Hepatocyte (in vitro differentiated cells): ENCODE results near the gene OR56B1. TPM values are rescaled to one million over a fixed set of nuclear protein-coding genes. Genes with fewer than 3 reads are reported as not detected.

Source experiments
- DNase-seq: peaks from one replicate; pipeline ENCODE4 v3.0.0-alpha.2; 2016; ENCODE audit warnings: low spot score
- H2AFZ ChIP-seq: fragments of 200-600 bp; sonication (generic); 2 replicates; pipeline ENCODE4 v1.6.0; 2016; ENCODE audit warnings: antibody characterized with exemption, mild to moderate bottlenecking
- H3K27ac ChIP-seq: fragments of 200-600 bp; sonication (generic); 2 replicates; pipeline ENCODE4 v1.5.1; 2016; ENCODE audit warnings: mild to moderate bottlenecking
- H3K27me3 ChIP-seq: fragments of 200-600 bp; sonication (generic); 2 replicates; pipeline ENCODE4 v1.6.1; 2016
- H3K36me3 ChIP-seq: fragments of 200-600 bp; sonication (generic); replicated peaks from 2 replicates; pipeline ENCODE4 v1.5.1; 2016; ENCODE audit warnings: low read depth; ENCODE audit not compliant: insufficient read depth
- H3K4me1 ChIP-seq: fragments of 200-600 bp; sonication (generic); 2 replicates; pipeline ENCODE4 v1.5.1; 2016; ENCODE audit warnings: mild to moderate bottlenecking, moderate library complexity; ENCODE audit not compliant: insufficient read depth
- H3K4me2 ChIP-seq: fragments of 200-600 bp; sonication (generic); 2 replicates; pipeline ENCODE4 v1.6.0; 2016
- H3K4me3 ChIP-seq: fragments of 200-600 bp; sonication (generic); 2 replicates; pipeline ENCODE4 v1.5.1; 2016; ENCODE audit warnings: mild to moderate bottlenecking
- H3K79me2 ChIP-seq: fragments of 200-600 bp; sonication (generic); 2 replicates; pipeline ENCODE4 v1.6.0; 2017; ENCODE audit warnings: mild to moderate bottlenecking
- H3K9me2 ChIP-seq: fragments of 200-600 bp; sonication (generic); replicated peaks from 2 replicates; pipeline ENCODE4 v1.6.0; 2017; ENCODE audit warnings: mild to moderate bottlenecking; ENCODE audit not compliant: insufficient read depth
- H3K9me3 ChIP-seq: fragments of 200-600 bp; sonication (generic); 2 replicates; pipeline ENCODE4 v1.5.1; 2016; ENCODE audit warnings: low read depth, mild to moderate bottlenecking
- H4K20me1 ChIP-seq: fragments of 200-600 bp; sonication (generic); 2 replicates; pipeline ENCODE4 v1.6.0; 2016; ENCODE audit warnings: mild to moderate bottlenecking; ENCODE audit not compliant: insufficient read depth, poor library complexity, severe bottlenecking
- CTCF ChIP-seq: fragments of 200-600 bp; sonication (generic); IDR thresholded peaks from 2 replicates; pipeline ENCODE4 v1.5.1; 2016; ENCODE audit warnings: antibody characterized with exemption, mild to moderate bottlenecking; ENCODE audit not compliant: poor library complexity
- EZH2 ChIP-seq: fragments of 200-600 bp; sonication (generic); IDR thresholded peaks from 2 replicates; pipeline ENCODE4 v1.6.1; 2016; ENCODE audit warnings: antibody characterized with exemption, mild to moderate bottlenecking, borderline replicate concordance
- EZH2phosphoT487 ChIP-seq: fragments of 200-600 bp; sonication (generic); IDR thresholded peaks from one replicate; pipeline ENCODE4 v1.6.1; 2018; ENCODE audit warnings: antibody characterized with exemption, mild to moderate bottlenecking, low read depth, moderate library complexity; ENCODE audit not compliant: unreplicated experiment, severe bottlenecking
- WGBS: methylation state at CpG from one replicate; pipeline ENCODE4 v1.1.6; 2016; ENCODE audit warnings: low lambda C conversion rate; ENCODE audit errors: missing lambda C conversion rate; 5-methylcytosine and 5-hydroxymethylcytosine counted together
- polyA plus RNA-seq: library from polyadenylated mRNA; unstranded; fragments of >200 nt; fragmentation: Nextera tagmentation; extraction: Ambion mirVana; gene quantifications from 2 replicates; pipeline ENCODE4 v1.2.1, GENCODE V29; 2016
- total RNA-seq: library from RNA; depleted of rRNA; stranded (reverse); fragments of >200 nt; gene quantifications from 2 replicates; pipeline ENCODE4 v1.2.3, GENCODE V29; 2014

The OR56B1 gene, protein sequence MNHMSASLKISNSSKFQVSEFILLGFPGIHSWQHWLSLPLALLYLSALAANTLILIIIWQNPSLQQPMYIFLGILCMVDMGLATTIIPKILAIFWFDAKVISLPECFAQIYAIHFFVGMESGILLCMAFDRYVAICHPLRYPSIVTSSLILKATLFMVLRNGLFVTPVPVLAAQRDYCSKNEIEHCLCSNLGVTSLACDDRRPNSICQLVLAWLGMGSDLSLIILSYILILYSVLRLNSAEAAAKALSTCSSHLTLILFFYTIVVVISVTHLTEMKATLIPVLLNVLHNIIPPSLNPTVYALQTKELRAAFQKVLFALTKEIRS
- not detected in 2 replicates for total RNA-seq
- polyA plus RNA-seq, result not detected in 2 replicates

DNA sequence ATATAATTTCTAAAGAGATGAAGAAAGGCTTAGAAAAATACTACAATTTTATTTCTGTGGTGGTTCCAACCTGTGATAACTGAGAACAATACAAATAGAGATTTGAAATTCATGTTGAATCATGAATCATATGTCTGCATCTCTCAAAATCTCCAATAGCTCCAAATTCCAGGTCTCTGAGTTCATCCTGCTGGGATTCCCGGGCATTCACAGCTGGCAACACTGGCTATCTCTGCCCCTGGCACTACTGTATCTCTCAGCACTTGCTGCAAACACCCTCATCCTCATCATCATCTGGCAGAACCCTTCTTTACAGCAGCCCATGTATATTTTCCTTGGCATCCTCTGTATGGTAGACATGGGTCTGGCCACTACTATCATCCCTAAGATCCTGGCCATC lies at the start of gene OR56B1:
Gene OR56B1, plus strand, starts transcription at position 53 of the 400 bp plus-strand sequence. Its CDS starts 69 bp downstream, at position 122.
- no peaks in the 10 kb centered on the region for H3K27me3 ChIP-seq
- WGBS, result 84% methylated on average over 1 of the region's 1 CpG
- H3K4me3 ChIP-seq, result no peak within 1 kb of the TSS
- H2AFZ ChIP-seq, result no peak within 1 kb of the TSS
- DNase-seq, result no peak
- no peaks in the 10 kb centered on the region for H4K20me1 ChIP-seq
- no peaks in the 10 kb centered on the region for H3K36me3 ChIP-seq
- no peaks in the 10 kb centered on the region for H3K9me3 ChIP-seq
- H3K4me1 ChIP-seq, result no peaks in the 10 kb centered on the region
- H3K4me2 ChIP-seq, result no peak within 1 kb of the TSS
- no peak within 1 kb of the TSS for H3K27ac ChIP-seq
- no peak for TF ChIP-seq EZH2
- no peak for TF ChIP-seq CTCF
- TF ChIP-seq EZH2phosphoT487, result no peak
- H3K9me2 ChIP-seq, result no peaks in the 10 kb centered on the region
- H3K79me2 ChIP-seq, result no peaks in the 10 kb centered on the region

GRCh38 chr11:5688482-5688881 lies 47.8 kb upstream of the OR56B1 start:
- H3K4me1 ChIP-seq, result peaks cover 4% of the 10 kb centered on the region
- DNase-seq, result no peak
- H3K4me3 ChIP-seq, result no peak overlapping the region
- H4K20me1 ChIP-seq, result no peaks in the 10 kb centered on the region
- H2AFZ ChIP-seq, result no peak overlapping the region
- H3K79me2 ChIP-seq, result peaks cover 11% of the 10 kb centered on the region
- no peaks in the 10 kb centered on the region for H3K9me2 ChIP-seq
- H3K4me2 ChIP-seq, result no peak overlapping the region
- H3K27me3 ChIP-seq, result no peaks in the 10 kb centered on the region
- H3K27ac ChIP-seq, result no peak overlapping the region
- H3K9me3 ChIP-seq, result no peaks in the 10 kb centered on the region
- WGBS, result 95% methylated on average over 1 of the region's 1 CpG
- H3K36me3 ChIP-seq, result no peaks in the 10 kb centered on the region
- TF ChIP-seq CTCF (no peak), EZH2phosphoT487 (no peak), EZH2 (no peak)

DNA sequence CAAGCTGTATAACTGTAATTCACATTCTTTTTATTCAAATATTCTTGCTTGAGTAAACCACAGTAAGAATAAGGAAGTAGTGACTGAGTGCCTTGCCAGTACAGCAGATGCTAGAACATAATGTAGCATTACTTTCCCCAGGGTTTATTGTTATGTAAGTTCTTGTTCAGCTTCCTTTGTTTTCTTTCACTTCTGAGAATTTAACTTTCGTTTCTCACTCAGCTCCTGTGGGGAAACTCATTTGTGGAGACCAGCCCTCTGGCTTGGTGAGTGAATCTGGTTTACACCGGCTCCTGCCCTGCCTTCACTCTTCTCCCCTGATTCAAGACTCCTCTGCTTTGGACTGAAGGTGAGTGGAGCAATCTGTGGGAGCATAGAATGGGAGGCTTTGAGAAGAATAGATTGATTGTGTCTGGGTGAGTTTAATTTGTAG lies 46.7 kb upstream of the OR56B1 start, which contains the start of gene TRIM22:
Gene TRIM22, plus strand, starts transcription at position 240 of the 433 bp plus-strand sequence. CDS start 6,443 bp downstream, outside the sequence.
- Histone ChIP-seq H4K20me1 (no peaks in the 10 kb centered on the region), H3K9me3 (no peaks in the 10 kb centered on the region), H3K4me2 (peak within 1 kb of the TSS; percentile 68), H3K27ac (peak within 1 kb of the TSS; percentile 80), H3K36me3 (no peaks in the 10 kb centered on the region), H3K4me1 (peaks cover 4% of the 10 kb centered on the region), H3K4me3 (no peak within 1 kb of the TSS), H3K79me2 (peaks cover 3% of the 10 kb centered on the region), H2AFZ (peak within 1 kb of the TSS; percentile 47), H3K9me2 (no peaks in the 10 kb centered on the region), H3K27me3 (no peaks in the 10 kb centered on the region)
- DNase-seq, result peak; percentile 32
- WGBS, result 26% methylated on average over 2 of the region's 2 CpGs
- no peak for TF ChIP-seq EZH2
- no peak for TF ChIP-seq EZH2phosphoT487
- TF ChIP-seq CTCF, result no peak
